MM.1S (cell line): ENCODE measurements around the gene ELK3.
"Not testable (repeated sequence)": the region's sequence is repeated elsewhere in the genome, so short reads cannot be mapped to it uniquely, and the experiment has no call there.

Experiments used
- DNase-seq: peaks from one replicate; pipeline ENCODE4 v3.0.0-alpha.2; 2015
- H2AFZ ChIP-seq: fragments of 300-600 bp; sonication (generic); 2 replicates; pipeline ENCODE4 v1.6.0; 2016; ENCODE audit warnings: antibody characterized with exemption, low read length
- H3F3A ChIP-seq: fragments of 300-600 bp; sonication (generic); 2 replicates; pipeline ENCODE4 v1.6.1; 2016; ENCODE audit warnings: mild to moderate bottlenecking, antibody characterized with exemption, low read length, moderate library complexity, mixed read lengths; ENCODE audit not compliant: insufficient read depth
- H3K27ac ChIP-seq: fragments of 300-600 bp; sonication (generic); 2 replicates; pipeline ENCODE4 v1.5.1; 2016; ENCODE audit warnings: mild to moderate bottlenecking, low read length
- H3K27me3 ChIP-seq: fragments of 300-600 bp; sonication (generic); replicated peaks from 2 replicates; pipeline ENCODE4 v1.6.0; 2016; ENCODE audit warnings: low read length; ENCODE audit not compliant: insufficient read depth
- H3K36me3 ChIP-seq: fragments of 300-600 bp; sonication (generic); replicated peaks from 2 replicates; pipeline ENCODE4 v1.6.1; 2016; ENCODE audit warnings: mild to moderate bottlenecking, low read length, mixed read lengths; ENCODE audit not compliant: insufficient read depth
- H3K4me1 ChIP-seq: fragments of 300-600 bp; sonication (generic); 2 replicates; pipeline ENCODE4 v1.6.1; 2016; ENCODE audit warnings: low read length, mixed read lengths
- H3K4me2 ChIP-seq: fragments of 300-600 bp; sonication (generic); 2 replicates; pipeline ENCODE4 v1.6.0; 2016; ENCODE audit warnings: low read depth, low read length
- H3K4me3 ChIP-seq: fragments of 300-600 bp; sonication (generic); 2 replicates; pipeline ENCODE4 v1.5.1; 2016; ENCODE audit warnings: low read length, mixed read lengths
- H3K79me2 ChIP-seq: fragments of 300-600 bp; sonication (generic); 2 replicates; pipeline ENCODE4 v1.6.1; 2016; ENCODE audit warnings: mixed run types, low read length, mixed read lengths
- H3K9ac ChIP-seq: fragments of 300-600 bp; sonication (generic); 2 replicates; pipeline ENCODE4 v1.6.1; 2016; ENCODE audit warnings: low read length, mixed read lengths
- H3K9me2 ChIP-seq: fragments of 300-600 bp; sonication (generic); replicated peaks from 2 replicates; pipeline ENCODE4 v1.6.1; 2016; ENCODE audit warnings: mild to moderate bottlenecking, low read length, mixed read lengths; ENCODE audit not compliant: insufficient read depth
- H3K9me3 ChIP-seq: fragments of 300-600 bp; sonication (generic); replicated peaks from 2 replicates; pipeline ENCODE4 v1.6.1; 2016; ENCODE audit warnings: mild to moderate bottlenecking, low read length, mixed read lengths; ENCODE audit not compliant: insufficient read depth
- H4K20me1 ChIP-seq: fragments of 300-600 bp; sonication (generic); 2 replicates; pipeline ENCODE4 v1.6.1; 2016; ENCODE audit warnings: mild to moderate bottlenecking, low read length, moderate library complexity, mixed read lengths; ENCODE audit not compliant: insufficient read depth
- EZH2 ChIP-seq: fragments of 300-600 bp; sonication (generic); optimal IDR thresholded peaks from 2 replicates; pipeline ENCODE3; 2017; ENCODE audit warnings: low read depth, mild to moderate bottlenecking, antibody characterized with exemption, low read length, mixed read lengths
- EZH2phosphoT487 ChIP-seq: fragments of 300-600 bp; sonication (generic); IDR thresholded peaks from 2 replicates; pipeline ENCODE4 v1.6.1; 2018; ENCODE audit warnings: antibody characterized with exemption, low read length
- TF ChIP-seq, protein P1 (sequence below): fragments of 300-600 bp; sonication (generic); IDR thresholded peaks from 2 replicates; pipeline ENCODE4 v1.5.1; 2016; ENCODE audit warnings: antibody characterized with exemption, low read length, mixed read lengths

The ELK3 gene

GRCh38 chr12:96313606-96314005 is 119.4 kb downstream of the ELK3 start:
- H3K27ac ChIP-seq: no peak overlapping the region
- no peaks in the 10 kb centered on the region for H4K20me1 ChIP-seq
- TF ChIP-seq EZH2 (no peak), EZH2phosphoT487 (no peak)
- TF ChIP-seq, protein P1, sequence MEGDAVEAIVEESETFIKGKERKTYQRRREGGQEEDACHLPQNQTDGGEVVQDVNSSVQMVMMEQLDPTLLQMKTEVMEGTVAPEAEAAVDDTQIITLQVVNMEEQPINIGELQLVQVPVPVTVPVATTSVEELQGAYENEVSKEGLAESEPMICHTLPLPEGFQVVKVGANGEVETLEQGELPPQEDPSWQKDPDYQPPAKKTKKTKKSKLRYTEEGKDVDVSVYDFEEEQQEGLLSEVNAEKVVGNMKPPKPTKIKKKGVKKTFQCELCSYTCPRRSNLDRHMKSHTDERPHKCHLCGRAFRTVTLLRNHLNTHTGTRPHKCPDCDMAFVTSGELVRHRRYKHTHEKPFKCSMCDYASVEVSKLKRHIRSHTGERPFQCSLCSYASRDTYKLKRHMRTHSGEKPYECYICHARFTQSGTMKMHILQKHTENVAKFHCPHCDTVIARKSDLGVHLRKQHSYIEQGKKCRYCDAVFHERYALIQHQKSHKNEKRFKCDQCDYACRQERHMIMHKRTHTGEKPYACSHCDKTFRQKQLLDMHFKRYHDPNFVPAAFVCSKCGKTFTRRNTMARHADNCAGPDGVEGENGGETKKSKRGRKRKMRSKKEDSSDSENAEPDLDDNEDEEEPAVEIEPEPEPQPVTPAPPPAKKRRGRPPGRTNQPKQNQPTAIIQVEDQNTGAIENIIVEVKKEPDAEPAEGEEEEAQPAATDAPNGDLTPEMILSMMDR: no peak
- H2AFZ ChIP-seq: no peak overlapping the region
- H3K4me2 ChIP-seq: no peak overlapping the region; the same call in 1 of the 2 replicates
- H3K4me3 ChIP-seq: no peak overlapping the region
- H3K4me1 ChIP-seq: peaks cover 20% of the 10 kb centered on the region
- peaks cover 31% of the 10 kb centered on the region for H3K79me2 ChIP-seq
- no peaks in the 10 kb centered on the region for H3K36me3 ChIP-seq
- no peaks in the 10 kb centered on the region for H3K27me3 ChIP-seq
- peaks cover 10% of the 10 kb centered on the region for H3F3A ChIP-seq
- H3K9me2 ChIP-seq: no peaks in the 10 kb centered on the region
- peak; percentile 35 for DNase-seq
- no peaks in the 10 kb centered on the region for H3K9me3 ChIP-seq
- H3K9ac ChIP-seq: no peak overlapping the region

DNA sequence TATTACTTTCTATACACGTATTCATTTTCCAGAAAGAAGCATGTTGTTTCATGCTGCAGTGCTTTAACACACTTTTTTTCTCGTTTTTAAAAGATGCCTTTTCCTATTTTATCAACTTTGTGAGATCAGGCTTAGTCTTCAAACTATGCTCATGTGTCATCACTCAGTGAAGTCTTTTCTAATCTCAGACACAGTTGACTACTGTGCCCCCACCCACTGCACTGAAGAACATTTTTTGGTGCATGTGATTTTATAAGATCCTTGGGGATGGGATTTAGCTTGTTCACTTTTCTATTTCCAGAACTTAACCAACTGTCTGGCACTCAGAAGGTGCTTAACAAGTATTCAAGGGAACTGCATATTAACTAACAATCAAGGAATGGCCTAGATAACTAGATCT is 120.5 kb downstream of the ELK3 start:
- peaks cover 20% of the 10 kb centered on the region for H3K4me1 ChIP-seq
- no peak overlapping the region for H3K4me2 ChIP-seq
- no peaks in the 10 kb centered on the region for H3K36me3 ChIP-seq
- H3F3A ChIP-seq: peaks cover 10% of the 10 kb centered on the region
- no peak overlapping the region for H2AFZ ChIP-seq
- H3K9me2 ChIP-seq: no peaks in the 10 kb centered on the region
- H3K9me3 ChIP-seq: no peaks in the 10 kb centered on the region
- no peak overlapping the region for H3K9ac ChIP-seq
- H3K27me3 ChIP-seq: no peaks in the 10 kb centered on the region
- H3K4me3 ChIP-seq: no peak overlapping the region
- DNase-seq: no peak
- no peak for TF ChIP-seq EZH2
- TF ChIP-seq EZH2phosphoT487: no peak
- TF ChIP-seq, protein P1: no peak
- no peaks in the 10 kb centered on the region for H4K20me1 ChIP-seq
- peaks cover 29% of the 10 kb centered on the region for H3K79me2 ChIP-seq
- no peak overlapping the region for H3K27ac ChIP-seq

- Histone ChIP-seq H3K9ac (peak overlapping the region; percentile 27; the same call in 1 of the 2 replicates), H3K4me3 (peak overlapping the region; percentile 46), H3K27ac (peak overlapping the region; percentile 53; the same call in 1 of the 2 replicates), H3K4me1 (peaks cover 20% of the 10 kb centered on the region), H3K79me2 (peaks cover 29% of the 10 kb centered on the region), H3K4me2 (peak overlapping the region; percentile 37; the same call in 1 of the 2 replicates)
- H3K9me3 ChIP-seq, H3K9me2 ChIP-seq, H4K20me1 ChIP-seq, H3K27me3 ChIP-seq, H3K36me3 ChIP-seq, H3F3A ChIP-seq, H2AFZ ChIP-seq: not testable (repeated sequence)
- DNase-seq: peak; percentile 16
These were observed 121.7 kb downstream of the ELK3 start for GRCh38 chr12:96315741-96316481.

DNA sequence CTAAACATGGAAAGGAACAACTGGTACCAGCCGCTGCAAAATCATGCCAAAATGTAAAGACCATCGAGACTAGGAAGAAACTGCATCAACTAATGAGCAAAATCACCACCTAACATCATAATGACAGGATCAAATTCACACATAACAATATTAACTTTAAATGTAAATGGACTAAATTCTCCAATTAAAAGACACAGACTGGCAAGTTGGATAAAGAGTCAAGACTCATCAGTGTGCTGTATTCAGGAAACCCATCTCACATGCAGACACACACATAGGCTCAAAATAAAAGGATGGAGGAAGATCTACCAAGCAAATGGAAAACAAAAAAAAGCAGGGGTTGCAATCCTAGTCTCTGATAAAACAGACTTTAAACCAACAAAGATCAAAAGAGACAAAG is 123.6 kb downstream of the ELK3 start:
- not testable (repeated sequence) for H3K4me2 ChIP-seq, H3K36me3 ChIP-seq, H3K9ac ChIP-seq, H4K20me1 ChIP-seq, H3F3A ChIP-seq, DNase-seq, H3K27me3 ChIP-seq, H3K27ac ChIP-seq, H3K9me2 ChIP-seq, H2AFZ ChIP-seq, H3K4me3 ChIP-seq, H3K9me3 ChIP-seq
- Histone ChIP-seq H3K79me2 (peaks cover 24% of the 10 kb centered on the region), H3K4me1 (peaks cover 19% of the 10 kb centered on the region)
